ENCODE results near the gene SENP5.

SENP5 gene

DNA sequence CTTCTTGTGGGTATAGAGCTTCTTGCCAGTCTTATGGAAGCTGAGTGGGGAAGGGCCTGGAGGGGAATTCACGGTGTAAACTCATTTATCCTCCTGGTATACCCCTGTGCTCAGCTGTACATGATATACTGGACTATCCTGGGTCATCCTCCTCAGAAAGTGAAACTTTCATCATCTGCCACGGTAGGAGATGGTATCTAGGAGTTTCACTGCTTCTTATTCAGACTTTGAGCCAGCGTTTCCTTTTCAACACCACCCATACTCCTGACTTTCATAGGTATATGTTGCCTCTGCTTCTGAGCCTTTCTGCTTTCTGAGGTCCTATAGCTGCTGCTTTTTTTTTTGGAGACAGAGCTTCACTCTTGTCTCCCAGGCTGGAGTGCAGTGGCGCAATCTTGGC, 15.6 kb downstream of the SENP5 start:
- DNase-seq (ENCODE audit: low spot score): no peak

DNA sequence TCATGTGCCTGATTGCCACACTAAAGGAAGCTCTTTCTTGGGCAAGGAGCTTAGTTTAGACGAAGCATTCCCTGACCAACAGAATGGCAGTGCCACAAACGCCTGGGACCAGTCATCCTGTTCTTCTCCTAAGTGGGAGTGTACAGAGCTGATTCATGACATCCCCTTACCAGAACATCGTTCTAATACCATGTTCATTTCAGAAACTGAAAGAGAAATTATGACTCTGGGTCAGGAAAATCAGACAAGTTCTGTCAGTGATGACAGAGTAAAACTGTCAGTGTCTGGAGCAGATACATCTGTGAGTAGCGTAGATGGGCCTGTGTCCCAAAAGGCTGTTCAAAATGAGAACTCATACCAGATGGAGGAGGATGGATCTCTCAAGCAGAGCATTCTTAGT, 18.4 kb downstream of the SENP5 start:
- no peak for DNase-seq (ENCODE audit: low spot score)

DNA sequence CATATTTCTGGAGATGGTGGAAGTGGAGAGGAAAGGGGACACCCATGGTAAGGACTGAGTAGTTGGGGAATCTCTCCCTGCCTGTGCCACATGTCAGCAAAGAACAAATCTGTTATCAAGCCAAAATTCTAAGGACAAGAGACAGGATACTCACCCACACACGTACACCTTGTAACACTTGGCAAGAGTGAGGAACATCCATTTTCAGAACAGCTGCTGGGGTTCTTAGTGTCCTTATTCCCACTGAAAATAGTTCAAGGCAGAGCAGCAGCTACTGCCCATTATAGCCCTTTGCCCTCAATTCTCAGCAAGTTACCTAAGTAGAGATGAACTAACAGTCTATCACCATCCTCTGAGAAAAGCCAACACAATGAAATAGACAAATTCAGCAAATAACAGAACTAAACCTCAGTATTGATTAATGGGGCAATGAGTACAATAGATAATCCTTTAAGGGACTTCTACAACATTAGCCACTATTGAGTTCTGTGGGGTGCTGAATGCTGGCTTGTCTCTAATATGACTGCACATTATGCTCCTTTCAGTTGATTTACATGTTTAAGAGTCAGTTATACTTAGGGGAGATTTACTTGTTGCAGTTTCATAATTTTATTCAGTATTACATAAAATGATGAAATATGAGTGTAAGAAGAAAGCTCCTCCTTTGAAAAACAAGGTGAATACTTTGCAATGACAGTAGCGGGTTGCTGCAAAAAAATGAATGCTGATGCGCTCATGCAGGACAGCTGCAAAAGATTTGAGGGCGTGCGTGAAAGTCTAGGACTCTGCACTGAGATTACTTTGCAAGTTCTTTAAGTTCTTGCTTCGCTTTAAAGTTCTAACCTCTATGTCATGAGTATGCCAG, 22.4 kb downstream of the SENP5 start:
- DNase-seq (ENCODE audit: low spot score): no peak

DNA sequence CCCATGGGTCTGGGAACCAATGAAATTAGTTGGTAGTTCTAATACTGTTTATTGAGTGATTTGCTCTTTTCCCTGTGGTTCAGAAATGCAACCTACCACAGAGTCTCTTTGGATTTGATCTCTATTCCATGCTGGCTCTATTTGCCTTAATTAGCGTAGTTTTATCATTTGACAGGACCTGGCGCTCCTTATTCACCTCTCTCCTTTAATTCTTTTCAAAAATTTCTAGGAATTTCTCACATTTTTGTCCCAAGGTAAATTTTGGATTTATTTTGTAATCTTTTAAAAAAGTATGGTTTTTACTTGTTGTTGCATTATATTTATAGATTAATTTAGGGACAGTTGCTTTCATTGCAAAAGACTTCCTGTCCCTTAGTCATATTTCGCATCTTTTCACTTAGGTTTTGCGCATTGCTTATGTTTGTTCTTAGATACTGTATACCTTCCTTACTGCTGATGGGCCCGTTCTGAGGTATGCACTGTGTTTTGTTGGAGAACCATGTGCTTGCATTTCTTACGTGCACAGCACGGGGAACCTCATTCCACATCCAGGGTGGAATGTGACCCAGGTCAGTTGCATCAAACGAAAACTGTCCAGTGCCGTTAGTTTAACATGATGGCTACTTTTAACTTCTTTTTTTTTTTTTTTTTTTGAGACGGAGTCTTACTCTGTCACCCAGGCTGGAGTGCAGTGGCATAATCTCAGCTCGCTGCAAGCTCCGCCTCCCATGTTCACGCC, 27.0 kb downstream of the SENP5 start:
- no peak for DNase-seq (ENCODE audit: low spot score)

DNA sequence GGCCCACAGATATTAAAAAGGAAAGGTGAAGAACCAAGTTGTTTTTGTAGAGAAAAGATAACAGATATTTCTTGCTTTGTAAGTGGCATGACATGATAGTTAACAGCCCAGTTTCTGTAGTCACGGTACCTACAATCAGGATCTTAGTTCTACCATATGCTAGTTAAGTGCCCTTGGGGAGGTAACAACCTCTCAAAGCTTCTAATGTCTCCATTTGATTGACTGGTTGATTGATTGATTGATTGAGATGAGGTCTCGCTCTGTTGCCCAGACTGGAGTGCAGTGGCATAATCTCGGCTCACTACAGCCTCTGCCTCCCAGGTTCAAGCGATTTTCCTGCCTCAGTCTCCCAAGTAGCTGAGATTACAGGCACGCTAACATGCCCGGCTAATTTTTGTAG, 28.5 kb downstream of the SENP5 start:
- no peak for DNase-seq (ENCODE audit: low spot score)

DNA sequence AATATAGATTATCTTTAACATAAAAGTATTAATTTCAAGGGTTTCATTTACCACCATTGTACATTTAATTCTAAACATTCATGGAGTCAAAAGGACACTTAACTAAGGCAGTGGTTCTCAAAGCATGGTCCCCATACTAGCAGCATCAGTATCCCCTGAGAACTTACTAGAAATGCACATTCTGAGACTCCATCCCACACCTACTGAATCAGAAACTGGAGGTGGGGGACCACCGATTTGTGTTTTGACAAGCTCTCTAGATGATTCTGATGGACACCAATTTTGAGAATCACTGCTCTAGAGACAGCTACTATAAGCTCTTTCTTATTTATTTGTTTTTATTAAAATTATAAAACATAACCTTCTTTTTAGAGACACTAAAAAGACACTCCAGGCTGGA, 34.0 kb downstream of the SENP5 start:
- no peak for DNase-seq (ENCODE audit: low spot score)

DNA sequence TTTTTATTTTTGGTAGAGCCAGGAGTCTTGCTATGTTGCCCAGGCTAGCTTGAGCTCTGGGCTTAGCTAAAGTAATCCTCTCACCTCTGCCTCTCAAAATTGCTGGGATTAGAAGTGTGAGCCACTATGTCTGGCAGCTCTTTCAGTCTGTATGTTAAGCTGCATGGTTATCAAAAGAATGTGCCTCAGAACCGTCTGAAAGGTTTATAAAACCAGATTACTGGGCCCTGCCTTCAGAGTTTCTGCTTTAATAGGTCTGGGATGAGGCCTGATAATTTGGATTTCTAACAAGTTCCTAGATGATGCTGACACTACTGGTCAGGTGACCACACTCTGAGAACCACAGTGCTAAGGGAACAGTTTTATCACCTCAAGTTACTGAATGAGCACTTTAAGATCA, 34.6 kb downstream of the SENP5 start:
- DNase-seq (ENCODE audit: low spot score): no peak

DNA sequence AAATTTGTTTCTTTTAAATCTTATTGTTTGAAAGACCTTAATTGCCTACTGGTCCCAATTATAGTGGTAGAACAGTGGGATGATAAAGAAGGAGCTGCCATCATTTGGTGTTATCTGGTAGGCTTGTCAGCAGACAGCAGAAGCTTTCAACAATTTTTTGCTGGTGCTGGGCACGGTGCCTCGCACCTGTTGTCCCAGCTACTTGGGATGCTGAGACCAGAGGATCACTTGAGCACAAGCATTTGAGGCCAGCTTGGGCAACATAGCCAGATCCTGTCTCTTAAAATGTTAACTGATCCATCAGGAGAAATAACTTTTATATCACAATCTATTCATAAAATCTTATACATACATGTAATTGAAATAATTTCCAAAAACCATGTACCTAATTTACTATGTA, 36.0 kb downstream of the SENP5 start:
- no peak for DNase-seq (ENCODE audit: low spot score)

DNA sequence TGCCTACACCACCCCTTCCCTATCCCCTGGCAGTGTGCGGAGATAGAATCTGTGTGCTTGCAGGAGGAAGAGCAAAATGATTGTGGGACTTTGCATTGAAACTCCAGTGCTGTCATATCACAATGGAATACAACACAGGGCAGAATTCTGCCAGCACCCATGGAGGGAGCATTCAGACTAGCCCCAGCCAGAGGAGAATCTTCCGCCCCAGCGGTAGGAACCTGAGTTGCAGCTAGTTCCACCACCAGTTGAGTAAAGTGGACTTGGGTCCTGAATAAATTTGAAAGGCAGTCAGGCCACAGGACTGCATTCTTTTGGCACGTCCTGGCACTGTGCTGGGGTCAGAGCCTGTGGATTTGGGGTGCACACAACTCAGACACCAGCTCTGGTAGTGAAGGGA, 47.1 kb downstream of the SENP5 start:
- DNase-seq (ENCODE audit: low spot score): no peak

DNA sequence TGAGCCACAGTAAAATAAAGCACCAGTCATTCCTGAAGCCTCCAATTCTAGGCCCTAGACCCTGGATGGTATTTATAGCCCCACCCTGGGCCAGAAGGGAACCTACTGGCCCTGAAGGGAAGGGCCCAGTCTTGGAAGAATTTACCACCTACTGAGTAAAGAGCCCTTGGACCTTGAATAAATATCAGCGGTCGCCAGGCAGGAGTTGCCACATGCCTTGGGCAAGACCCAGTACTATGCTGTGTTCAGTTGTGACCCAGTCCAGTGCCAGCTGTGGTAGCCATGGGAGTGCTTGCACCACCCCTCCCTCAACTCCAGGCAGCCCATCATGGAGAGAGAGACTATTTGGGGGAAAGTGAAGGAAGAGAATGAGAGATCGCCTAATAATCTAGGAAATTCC, 47.7 kb downstream of the SENP5 start:
- DNase-seq (ENCODE audit: low spot score): no peak

DNA sequence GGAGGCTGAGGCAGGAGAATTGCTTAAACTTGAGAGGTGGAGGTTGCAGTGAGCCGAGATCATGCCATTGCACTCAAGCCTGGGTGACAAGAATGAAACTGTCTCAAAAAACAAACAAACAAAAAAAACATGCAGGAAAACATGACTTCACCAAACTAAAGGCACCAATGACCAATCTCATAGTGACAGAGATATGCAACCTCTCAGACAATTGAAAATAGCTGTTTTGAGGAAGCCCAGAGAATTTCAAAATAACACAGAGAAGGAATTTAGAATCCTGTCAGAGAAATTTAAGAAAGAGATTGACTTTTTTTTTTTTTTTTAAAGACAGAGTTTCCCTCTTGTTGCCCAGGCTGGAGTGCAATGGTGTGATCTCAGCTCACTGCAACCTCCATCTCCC, 48.5 kb downstream of the SENP5 start:
- no peak for DNase-seq (ENCODE audit: low spot score)

DNA sequence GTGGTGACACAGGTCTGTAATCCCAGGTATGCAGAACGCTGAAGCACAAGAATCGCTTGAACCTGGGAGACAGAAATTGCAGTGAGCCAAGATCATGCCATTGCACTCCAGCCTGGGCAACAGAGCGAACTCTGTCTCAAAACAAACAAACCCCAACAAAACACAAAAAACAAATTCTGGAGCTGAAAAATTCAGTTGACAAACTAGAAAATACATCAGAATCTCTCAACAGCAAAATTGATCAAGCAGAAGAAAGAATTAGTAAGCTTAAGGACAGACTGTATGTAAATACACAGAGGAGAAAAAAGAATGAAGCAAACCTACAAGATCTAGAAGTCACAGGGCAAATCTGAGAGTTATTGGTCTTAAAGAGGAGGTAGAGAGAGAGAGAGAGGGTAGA, 49.3 kb downstream of the SENP5 start:
- no peak for DNase-seq (ENCODE audit: low spot score)

DNA sequence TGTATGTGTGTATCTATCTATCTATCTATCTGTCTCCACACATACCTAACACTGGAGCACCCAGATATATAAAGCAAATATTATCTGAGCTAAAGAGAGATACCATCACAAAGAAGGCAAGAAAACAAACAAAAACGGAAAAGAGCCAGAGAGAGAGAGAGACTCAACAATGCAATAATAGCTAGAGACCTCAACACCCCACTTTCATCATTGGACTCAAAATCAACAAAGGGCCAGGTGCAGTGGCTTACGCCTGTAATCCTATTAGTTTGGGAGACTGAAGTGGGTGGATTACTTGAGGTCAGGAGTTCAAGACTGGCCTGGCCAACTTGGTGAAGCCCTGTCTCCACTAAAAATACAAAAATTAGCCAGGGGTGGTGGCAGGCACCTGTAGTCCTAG, 51.2 kb downstream of the SENP5 start:
- DNase-seq (ENCODE audit: low spot score): no peak

DNA sequence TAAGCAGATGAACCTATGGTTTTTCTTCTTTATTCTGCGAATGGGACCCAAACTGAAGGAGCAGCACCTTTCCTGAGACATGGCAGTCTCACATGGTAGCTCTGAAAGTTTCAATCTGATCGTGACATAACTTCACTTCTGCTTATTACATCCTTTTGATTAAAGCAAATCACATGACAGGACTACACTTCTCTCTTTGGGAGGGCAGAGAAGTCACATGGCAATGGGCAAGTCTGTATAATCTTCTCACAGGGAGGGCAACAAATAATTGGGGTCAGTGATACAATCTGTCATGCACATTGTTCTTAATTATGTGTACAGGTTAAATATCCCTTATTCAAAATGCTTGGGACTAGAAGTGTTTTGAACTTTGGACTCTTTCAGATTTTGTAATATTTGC, 53.0 kb downstream of the SENP5 start:
- DNase-seq (ENCODE audit: low spot score): no peak

DNA sequence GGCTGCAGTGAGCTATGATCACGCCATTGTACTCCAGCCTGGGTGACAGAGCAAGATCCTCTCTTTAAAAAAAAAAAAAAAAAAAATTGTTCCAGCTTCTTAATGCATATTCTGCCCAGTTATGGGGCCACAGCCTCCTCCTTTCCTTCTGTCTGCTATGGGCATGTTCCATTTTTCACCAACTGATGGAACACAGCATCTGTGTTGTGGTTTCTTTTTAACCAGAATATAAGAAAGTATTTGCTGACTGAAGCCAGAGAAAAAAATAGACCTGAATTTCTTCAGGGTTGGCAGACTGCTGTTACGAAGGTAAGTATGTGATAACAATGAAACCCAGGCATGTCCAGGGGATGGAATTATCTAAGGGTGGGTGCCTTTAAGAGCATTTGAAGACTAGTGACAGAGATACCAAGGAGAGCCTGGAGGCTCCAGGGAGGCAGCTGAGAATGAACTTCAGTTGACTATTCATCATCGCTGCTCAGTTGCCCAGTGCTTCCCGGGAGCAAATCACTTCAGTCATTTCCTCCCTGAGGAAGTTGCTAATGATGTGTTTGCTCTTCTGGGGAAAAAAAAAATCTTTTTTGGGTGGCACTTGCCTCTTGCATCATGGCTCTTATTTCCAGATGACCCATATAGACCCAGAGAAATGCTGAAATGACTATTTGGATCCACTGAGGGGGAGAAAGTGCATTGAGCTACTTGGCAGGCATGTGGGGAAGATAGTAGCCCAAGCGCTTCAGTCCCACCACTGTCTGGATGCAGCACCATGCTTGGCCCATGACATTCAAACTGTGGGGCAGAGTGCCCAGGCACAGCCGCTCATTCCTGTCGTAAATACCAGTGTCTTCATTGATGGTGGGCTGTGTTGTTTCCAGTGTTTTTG, 60.1 kb downstream of the SENP5 start:
- no peak for DNase-seq (ENCODE audit: low spot score)

DNA sequence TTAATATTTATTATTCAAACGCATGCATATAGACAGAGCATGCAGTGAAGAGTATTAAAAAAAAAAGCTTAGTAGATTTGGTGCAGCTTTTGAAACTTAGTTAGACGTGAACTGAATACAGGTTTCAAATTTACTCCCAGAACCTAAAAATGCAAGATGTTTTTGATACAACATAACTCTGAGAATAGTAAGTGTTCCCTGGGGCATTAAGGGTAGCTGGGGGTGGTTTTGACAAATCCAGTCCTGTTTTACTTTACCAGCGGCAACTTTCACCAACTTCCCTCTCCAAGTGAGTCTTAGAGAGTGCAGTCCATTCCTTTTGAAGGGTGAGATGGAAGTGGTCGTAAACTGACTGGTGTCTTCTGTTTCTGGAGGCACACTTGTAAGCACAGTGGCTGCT, 63.4 kb downstream of the SENP5 start:
- DNase-seq (ENCODE audit: low spot score): no peak

DNA sequence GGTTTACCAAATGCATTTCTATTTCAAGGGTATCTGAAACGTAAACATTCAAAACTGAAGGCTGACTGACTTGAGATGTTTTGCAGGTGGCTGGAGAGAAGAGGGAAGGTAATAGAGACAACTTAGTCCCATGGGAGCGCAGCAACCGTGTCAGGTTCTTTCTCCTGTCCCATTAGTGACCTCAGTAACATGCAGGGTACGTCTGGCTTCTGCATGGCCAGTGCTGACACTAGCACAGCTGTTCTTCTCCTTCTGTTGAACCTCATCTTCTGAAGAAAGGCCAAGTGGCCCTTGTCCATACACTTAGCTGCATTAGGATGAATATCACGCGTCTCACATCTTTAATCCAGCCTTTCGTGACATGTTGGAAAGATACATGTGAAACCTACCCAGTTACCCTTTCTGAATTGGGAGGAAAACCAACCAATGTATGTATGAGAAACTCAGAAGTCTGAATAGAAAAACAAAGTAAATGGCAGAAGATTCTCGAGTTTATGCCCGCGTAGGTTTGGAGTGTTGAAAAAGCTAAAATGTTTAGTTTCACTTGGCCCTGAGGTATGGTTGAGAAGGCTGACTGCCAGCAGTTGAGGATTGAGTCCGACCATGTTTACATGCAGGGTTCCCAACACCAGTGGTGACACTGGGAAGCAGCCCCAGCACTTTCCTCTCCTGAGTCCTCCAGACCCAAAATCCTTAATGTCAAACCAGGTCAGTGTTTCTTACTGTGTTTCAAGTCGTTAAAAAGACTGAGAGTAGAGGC, 64.3 kb downstream of the SENP5 start:
- no peak for DNase-seq (ENCODE audit: low spot score)

DNA sequence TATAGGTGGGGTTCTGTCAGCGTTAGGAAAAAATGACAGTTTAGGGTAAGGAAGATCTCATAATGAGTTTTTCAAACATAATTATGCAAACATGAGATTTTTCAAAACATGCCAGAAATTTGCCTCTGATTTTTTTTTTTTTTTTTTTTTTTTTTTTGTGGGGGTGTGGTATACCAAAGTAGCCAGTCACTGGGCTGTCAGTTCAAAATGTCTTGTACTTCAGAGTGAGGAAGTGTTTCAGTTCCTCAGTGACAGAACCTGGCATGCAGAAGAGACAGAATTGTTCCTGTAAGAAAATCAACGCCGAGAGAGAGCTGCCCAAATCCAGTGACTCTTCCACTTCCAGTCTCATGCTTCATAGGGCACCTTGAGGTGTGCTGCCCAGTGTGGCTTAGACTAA, 64.9 kb downstream of the SENP5 start:
- DNase-seq (ENCODE audit: low spot score): no peak

DNA sequence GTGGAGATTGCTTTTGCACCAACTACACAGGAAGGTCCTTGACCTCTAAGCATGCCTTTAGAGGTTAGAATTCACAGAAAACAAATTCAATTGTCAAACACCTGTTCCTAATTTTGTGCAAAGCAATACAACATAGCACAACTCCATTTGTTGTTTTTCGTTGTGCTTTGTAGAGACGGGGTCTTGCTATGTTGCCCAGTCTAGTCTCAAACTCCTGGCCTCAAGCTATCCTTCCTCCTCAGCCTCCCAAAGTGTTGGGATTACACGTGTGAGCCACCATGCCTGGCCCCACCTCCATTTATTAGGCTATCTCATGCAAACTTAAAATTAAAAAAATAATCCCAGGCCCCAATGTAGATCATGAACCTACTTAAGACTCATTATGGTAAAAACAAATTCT, 68.6 kb downstream of the SENP5 start:
- no peak for DNase-seq (ENCODE audit: low spot score)

DNA sequence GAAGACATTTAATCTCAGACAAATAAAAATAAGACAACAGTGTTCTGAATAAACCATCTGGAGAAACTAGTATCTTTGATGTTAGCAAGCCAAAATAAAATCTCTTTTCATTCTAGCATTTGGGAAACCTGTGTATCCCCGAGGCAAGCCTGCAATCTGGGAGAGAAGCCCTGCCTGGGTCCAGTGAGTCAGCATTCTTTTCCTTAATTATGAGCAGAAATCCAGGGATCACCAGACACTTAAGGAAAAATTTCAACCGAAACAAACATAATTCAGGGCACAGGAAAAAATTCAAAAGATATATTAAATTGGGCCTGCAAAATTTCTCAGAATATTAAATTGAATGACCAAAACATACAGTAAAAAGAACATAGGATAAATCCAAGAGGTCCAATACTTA, 70.4 kb downstream of the SENP5 start:
- DNase-seq (ENCODE audit: low spot score): no peak

DNA sequence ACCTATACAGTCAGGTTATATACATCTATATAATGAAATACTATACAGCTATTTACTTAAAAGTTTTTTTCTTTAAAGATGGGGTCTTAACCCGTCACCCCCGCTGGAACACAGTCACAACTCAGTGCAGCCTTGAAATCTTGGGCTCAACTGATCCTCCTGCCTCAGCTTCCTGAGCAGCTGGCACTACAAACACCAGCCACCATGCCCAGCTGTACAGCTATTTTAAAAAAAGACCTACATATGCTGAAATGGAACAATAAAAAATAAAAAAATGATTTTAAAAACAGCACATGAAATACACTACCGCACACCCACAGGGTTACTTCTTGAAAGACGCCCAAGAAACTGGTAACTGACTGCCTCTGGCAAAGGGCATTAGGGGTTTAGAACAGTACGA, 70.9 kb downstream of the SENP5 start:
- DNase-seq (ENCODE audit: low spot score): no peak

DNA sequence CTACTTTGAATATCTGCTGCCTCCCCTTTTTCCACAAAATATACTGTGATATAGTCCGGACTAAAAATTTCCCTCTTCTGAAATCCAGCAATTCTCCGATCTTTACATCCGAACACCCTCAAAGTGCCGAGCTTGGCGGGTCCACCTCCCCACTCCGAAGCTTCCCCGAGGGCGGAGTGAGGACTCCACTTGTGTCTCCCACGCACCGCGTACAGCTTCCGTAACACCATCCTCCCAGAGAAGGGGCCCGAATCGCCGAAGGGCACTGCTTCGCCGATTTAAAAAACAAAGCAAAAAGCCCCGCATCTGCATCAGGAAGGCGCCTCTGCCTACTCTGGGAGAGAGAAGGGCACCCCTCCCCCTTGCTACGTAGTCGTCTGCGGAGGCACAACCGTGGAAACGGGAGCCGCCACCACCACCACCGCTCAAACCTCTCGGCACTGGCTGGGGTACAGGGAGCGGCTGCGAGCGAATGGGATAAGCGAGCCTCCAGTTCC, 74.1 kb downstream of the SENP5 start:
- peak; percentile 25 for DNase-seq (ENCODE audit: low spot score)
